Colonic mucosa (tissue), 4 donors: ENCODE results near the gene PRKCA. TPM values are rescaled to one million over a fixed set of nuclear protein-coding genes. Genes with fewer than 3 reads are reported as not detected.
A peak's percentile ranks its signal among the peaks of the same experiment; 100 is the strongest.

Experiments used
- DNase-seq: peaks from one replicate; pipeline ENCODE4 v3.0.0-alpha.2; 2020
- H3K27ac ChIP-seq: fragments of 200-600 bp; one replicate; pipeline ENCODE4 v1.8.0; 2021
- H3K27me3 ChIP-seq: fragments of 200-600 bp; one replicate; pipeline ENCODE4 v1.8.0; 2021
- H3K36me3 ChIP-seq: fragments of 200-600 bp; one replicate; pipeline ENCODE4 v1.8.0; 2021
- H3K4me1 ChIP-seq: fragments of 200-600 bp; one replicate; pipeline ENCODE4 v1.8.0; 2021; ENCODE audit warnings: mild to moderate bottlenecking
- H3K4me3 ChIP-seq: fragments of 200-600 bp; one replicate; pipeline ENCODE4 v1.8.0; 2021
- H3K9ac ChIP-seq, 2 donors: one replicate each; pipeline ENCODE4 v1.7.0; 2013; ENCODE audit warnings: control low read depth in 2 of 2, low read depth in 2 of 2, low read length in 2 of 2
- H3K9me3 ChIP-seq: fragments of 200-600 bp; one replicate; pipeline ENCODE4 v1.8.0; 2021
- intact Hi-C: fragments of 100-400 bp; cut with DNase I; formaldehyde crosslinking; loops from one replicate; pipeline ENCODE4 v1.14.1; 2022
- total RNA-seq, 2 donors: library from RNA; stranded (reverse); fragmentation: NEBNext Ultra II Directional in 1 of 2; extraction: Animal tissue kit (Norgen Biotek cat#: 25700) in 1 of 2; gene quantifications; one replicate each; pipeline ENCODE4 v1.2.1, GENCODE V29; 2021
- TF ChIP-seq, protein P1 (sequence below): fragments of 200-600 bp; IDR thresholded peaks from one replicate; pipeline ENCODE4 v1.8.0; 2022; ENCODE audit warnings: antibody characterized with exemption, mild to moderate bottlenecking
- donor health status: healthy.
- donor health status: DM: no; HTN: no; CAD: no.
- donor health status: DM: no; HTN: no; CAD: no.

The PRKCA gene
- total RNA-seq, 2 donors from 2014 or later = 40.0 to 41.8 TPM

DNA sequence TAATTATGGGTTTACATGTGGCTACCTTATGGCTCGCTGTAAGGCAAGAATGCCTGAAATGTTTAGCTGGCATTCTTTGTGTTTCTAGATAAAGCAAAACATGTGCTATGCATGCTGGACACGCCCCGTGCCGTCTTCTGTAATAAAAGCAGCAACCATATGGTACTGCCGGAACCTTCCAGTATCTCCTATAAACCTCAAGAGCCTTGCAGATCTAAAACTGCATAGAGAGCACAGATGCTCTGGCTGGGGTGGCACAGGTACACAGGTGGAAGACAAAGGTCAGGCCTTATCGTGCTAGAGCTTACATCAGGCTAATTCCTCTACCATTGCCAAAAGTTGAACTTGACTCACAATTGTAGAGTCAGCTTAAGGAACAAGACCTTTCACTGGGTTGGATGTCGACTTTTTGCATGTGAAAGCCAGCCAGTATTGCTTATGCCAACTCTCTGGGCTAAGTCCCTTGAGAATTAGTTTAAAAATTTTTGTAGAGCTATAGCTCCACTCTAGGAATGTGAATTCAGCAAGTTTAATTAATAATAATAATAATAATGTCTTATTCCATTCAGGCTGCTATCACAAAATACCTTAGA is 345.1 kb downstream of the PRKCA start:
- no peaks in the 10 kb centered on the region for H3K27me3 ChIP-seq
- H3K9me3 ChIP-seq = no peaks in the 10 kb centered on the region
- intact Hi-C loops = no loop called here
- no peaks in the 10 kb centered on the region for H3K36me3 ChIP-seq
- H3K4me1 ChIP-seq = no peaks in the 10 kb centered on the region
- TF ChIP-seq, protein P1, sequence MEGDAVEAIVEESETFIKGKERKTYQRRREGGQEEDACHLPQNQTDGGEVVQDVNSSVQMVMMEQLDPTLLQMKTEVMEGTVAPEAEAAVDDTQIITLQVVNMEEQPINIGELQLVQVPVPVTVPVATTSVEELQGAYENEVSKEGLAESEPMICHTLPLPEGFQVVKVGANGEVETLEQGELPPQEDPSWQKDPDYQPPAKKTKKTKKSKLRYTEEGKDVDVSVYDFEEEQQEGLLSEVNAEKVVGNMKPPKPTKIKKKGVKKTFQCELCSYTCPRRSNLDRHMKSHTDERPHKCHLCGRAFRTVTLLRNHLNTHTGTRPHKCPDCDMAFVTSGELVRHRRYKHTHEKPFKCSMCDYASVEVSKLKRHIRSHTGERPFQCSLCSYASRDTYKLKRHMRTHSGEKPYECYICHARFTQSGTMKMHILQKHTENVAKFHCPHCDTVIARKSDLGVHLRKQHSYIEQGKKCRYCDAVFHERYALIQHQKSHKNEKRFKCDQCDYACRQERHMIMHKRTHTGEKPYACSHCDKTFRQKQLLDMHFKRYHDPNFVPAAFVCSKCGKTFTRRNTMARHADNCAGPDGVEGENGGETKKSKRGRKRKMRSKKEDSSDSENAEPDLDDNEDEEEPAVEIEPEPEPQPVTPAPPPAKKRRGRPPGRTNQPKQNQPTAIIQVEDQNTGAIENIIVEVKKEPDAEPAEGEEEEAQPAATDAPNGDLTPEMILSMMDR = no peak
- no peak overlapping the region for H3K9ac ChIP-seq
- H3K27ac ChIP-seq = no peak overlapping the region
- H3K4me3 ChIP-seq = no peak overlapping the region
- peak; percentile 50 for DNase-seq

DNA sequence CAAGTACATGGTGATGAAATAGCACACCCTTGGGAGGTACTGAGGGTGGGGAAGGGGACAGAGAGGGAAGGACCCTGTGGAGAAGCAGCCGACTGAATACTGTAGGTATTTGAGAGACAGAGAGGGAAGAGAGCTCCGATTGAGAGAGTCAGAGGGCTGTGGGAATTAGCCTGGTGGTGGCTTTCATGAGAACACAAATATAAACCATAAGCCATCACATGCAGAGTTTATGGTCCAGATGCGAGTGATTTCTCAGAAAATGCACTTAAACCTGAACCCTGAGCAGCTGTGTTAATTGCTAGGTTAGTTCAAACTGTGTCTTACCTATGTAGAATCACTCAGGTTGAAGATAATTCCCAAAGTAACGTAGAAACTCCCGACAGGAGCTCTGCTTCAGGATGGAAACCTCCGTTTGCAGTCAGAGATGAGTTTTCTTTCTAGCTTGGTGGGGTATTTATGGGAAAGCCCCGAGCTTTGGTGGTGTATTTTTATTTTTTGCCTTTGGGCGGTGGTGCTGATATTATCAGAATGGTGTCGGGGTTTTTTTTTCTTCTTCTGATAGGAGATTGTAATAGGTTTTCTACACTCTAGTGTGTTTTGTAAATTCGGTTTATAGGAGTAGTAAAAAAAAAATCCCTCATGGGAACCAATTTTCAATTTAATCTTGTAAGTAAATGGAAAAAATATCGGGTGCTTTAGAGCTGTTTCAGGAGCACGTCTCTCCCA is 347.6 kb downstream of the PRKCA start:
- no peaks in the 10 kb centered on the region for H3K9me3 ChIP-seq
- H3K9ac ChIP-seq = no peak overlapping the region
- no peak overlapping the region for H3K27ac ChIP-seq
- intact Hi-C loops = no loop called here
- TF ChIP-seq, protein P1 = no peak
- no peak for DNase-seq
- H3K4me3 ChIP-seq = no peak overlapping the region
- H3K27me3 ChIP-seq = no peaks in the 10 kb centered on the region
- H3K36me3 ChIP-seq = no peaks in the 10 kb centered on the region
- H3K4me1 ChIP-seq = no peaks in the 10 kb centered on the region

DNA sequence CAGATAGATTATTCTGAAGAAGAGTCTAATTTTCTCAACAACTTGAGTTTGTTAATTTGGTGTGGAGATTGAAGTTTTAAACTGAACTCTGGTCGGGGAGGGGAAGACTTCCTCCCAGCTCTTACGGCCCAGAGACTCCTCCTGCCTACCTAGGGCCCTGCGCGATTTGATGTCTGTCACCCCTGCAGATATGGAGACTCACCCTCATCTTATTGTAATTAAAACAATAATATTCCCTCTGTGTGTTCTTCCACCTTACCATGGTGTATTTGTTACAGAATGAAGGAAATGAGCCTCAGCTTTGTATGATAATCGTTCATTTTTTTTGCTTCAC is 348.1 kb downstream of the PRKCA start:
- intact Hi-C loops = no loop called here
- Histone ChIP-seq H3K9ac (no peak overlapping the region), H3K27me3 (no peaks in the 10 kb centered on the region), H3K4me3 (no peak overlapping the region), H3K27ac (no peak overlapping the region), H3K4me1 (no peaks in the 10 kb centered on the region), H3K9me3 (no peaks in the 10 kb centered on the region), H3K36me3 (no peaks in the 10 kb centered on the region)
- TF ChIP-seq, protein P1 = no peak
- DNase-seq = no peak

DNA sequence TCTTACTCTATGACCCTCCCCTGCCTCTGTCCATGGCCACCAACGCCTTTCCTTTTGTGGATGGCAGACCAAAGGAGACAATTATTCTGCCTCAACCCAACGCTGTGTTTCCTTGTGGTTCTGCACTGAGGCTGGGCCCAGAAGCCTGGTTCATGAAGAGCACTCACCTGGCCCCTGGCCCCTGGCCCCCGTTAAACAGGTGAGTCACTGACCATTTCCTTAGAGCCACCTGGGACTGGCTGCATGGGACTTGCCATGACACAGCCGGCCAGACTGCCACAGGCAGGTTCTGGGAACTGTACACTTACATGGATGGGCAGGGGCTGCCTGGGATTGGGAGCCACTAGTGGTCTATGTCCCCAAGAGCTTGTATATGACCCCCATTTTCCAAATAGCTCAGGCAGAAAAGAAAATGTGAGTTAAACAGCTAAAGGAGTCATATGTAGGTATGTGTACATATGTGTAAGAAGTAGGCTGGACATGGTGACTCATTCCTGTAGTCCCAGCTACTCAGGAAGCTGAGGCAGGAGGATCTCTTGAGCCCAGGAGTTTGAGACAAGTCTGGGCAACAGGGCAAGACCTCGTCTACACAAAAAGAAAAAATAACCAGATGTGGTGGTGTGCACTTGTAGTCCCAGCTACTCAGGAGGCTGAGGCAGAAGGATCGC is 350.6 kb downstream of the PRKCA start:
- Histone ChIP-seq H3K4me1 (no peaks in the 10 kb centered on the region), H3K9ac (no peak overlapping the region), H3K27ac (no peak overlapping the region), H3K36me3 (no peaks in the 10 kb centered on the region), H3K4me3 (no peak overlapping the region), H3K9me3 (no peaks in the 10 kb centered on the region), H3K27me3 (no peaks in the 10 kb centered on the region)
- no peak for DNase-seq
- intact Hi-C loops = no loop called here
- TF ChIP-seq, protein P1 = no peak

DNA sequence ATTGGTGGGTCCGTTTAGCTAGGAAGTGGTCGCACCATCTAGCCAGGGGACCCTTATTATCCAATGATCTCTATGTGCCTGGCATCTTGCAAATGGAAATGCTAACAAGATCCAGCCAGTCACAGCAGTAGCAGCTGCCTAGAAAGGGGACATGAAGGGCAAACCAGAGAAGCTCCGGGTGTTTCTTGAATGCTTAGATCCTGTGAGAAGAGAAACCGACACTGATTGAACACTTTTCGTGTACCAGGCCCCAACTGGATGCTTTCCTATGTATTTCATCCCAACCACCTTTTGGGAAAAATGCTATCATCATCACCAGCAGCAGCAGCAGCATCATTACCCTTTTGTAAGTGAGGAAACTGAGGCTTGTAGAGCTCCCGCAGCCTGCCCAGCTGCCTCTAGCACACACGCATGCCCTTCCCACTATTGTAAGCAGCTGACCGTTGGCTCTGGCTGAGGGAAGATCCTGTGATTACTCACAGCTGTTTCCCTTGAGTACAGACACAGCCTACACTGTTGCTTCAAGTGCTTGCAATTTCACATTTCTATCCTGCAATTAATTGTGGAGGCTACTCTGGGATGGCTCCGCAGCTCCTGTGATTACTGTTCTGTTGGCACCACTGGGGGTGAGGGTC is 351.8 kb downstream of the PRKCA start:
- no peaks in the 10 kb centered on the region for H3K36me3 ChIP-seq
- no peaks in the 10 kb centered on the region for H3K27me3 ChIP-seq
- H3K9ac ChIP-seq = no peak overlapping the region
- H3K4me3 ChIP-seq = no peak overlapping the region
- TF ChIP-seq, protein P1 = no peak
- H3K9me3 ChIP-seq = no peaks in the 10 kb centered on the region
- intact Hi-C loops = no loop called here
- H3K4me1 ChIP-seq = no peaks in the 10 kb centered on the region
- H3K27ac ChIP-seq = no peak overlapping the region
- DNase-seq = no peak
